Measurements from ENCODE around the gene SEMA6C.
A peak's percentile ranks its signal among the peaks of the same experiment; 100 is the strongest.

The SEMA6C gene

GRCh38 chr1:151158751-151159251 lies 12.4 kb upstream of the SEMA6C start:
- DNase-seq: peak; percentile 72

GRCh38 chr1:151158326-151158725 lies 11.9 kb upstream of the SEMA6C start:
- peak; percentile 81 for DNase-seq

GRCh38 chr1:151157067-151157531 lies 10.7 kb upstream of the SEMA6C start:
- DNase-seq: peak; percentile 78

GRCh38 chr1:151156515-151156819 lies 10.0 kb upstream of the SEMA6C start, which contains the start of gene TNFAIP8L2:
TNFAIP8L2 (plus strand) TSS chr1:151156649; CDS start chr1:151158698, 2,049 bp downstream.
- DNase-seq: peak; percentile 86

- DNase-seq: no peak
These were observed 1.2 kb upstream of the SEMA6C start for GRCh38 chr1:151147665-151148064.

GRCh38 chr1:151147132-151147503 lies 687 bp upstream of the SEMA6C start:
- DNase-seq: no peak

- DNase-seq: no peak
These were observed 389 bp downstream of the SEMA6C start for GRCh38 chr1:151146072-151146411.

GRCh38 chr1:151145304-151146071 lies 943 bp downstream of the SEMA6C start:
- DNase-seq: peak; percentile 69

- no peak for DNase-seq
These were observed 1.7 kb downstream of the SEMA6C start for GRCh38 chr1:151144474-151145303.

GRCh38 chr1:151143986-151144385 lies 2.4 kb downstream of the SEMA6C start:
- no peak for DNase-seq

- no peak for DNase-seq
These were observed 3.4 kb downstream of the SEMA6C start for GRCh38 chr1:151143057-151143435.

- no peak for DNase-seq
These were observed 3.9 kb downstream of the SEMA6C start for GRCh38 chr1:151142411-151143056.

- DNase-seq: no peak
These were observed 8.6 kb downstream of the SEMA6C start for GRCh38 chr1:151137789-151138188.

GRCh38 chr1:151135433-151136385 lies 10.7 kb downstream of the SEMA6C start:
- DNase-seq: no peak

GRCh38 chr1:151134991-151135390 lies 11.4 kb downstream of the SEMA6C start:
- no peak for DNase-seq

GRCh38 chr1:151134396-151134795 lies 12.0 kb downstream of the SEMA6C start:
- DNase-seq: no peak

GRCh38 chr1:151133018-151133806 lies 13.2 kb downstream of the SEMA6C start:
- no peak for DNase-seq

- DNase-seq: no peak
These were observed 14.0 kb downstream of the SEMA6C start for GRCh38 chr1:151132335-151133017.

GRCh38 chr1:151131701-151132334 lies 14.6 kb downstream of the SEMA6C start:
- no peak for DNase-seq

GRCh38 chr1:151130987-151131586 lies 15.3 kb downstream of the SEMA6C start:
- peak; percentile 91 for DNase-seq
